GM19099 (cell line): ENCODE results near the gene ABCA12.

Source experiments
- POLR2A ChIP-seq: IDR thresholded peaks from 3 replicates; pipeline ENCODE4 v1.6.1; 2011; ENCODE audit warnings: low read depth; ENCODE audit not compliant: insufficient read length; ENCODE audit errors: extremely low read depth

Gene ABCA12

DNA sequence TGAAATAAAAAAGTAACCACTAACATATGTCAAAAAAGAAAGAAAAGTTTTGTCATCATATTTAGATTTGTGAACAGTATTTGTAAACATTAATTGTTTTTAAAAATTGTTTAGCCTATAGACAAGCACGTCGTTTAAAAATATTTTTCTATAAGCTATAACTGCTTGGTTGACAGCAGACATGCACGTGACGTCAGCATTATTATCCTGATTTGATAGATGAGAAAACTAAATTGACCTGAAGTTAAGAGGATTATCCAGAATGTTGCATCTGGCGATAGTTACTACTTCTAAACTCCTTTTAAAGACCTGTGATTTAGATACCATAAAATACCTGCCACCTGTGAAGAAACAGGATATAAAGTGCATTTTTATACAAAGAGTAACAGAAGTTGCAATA lies 172.0 kb downstream of the ABCA12 start:
- TF ChIP-seq POLR2A, result no peak

DNA sequence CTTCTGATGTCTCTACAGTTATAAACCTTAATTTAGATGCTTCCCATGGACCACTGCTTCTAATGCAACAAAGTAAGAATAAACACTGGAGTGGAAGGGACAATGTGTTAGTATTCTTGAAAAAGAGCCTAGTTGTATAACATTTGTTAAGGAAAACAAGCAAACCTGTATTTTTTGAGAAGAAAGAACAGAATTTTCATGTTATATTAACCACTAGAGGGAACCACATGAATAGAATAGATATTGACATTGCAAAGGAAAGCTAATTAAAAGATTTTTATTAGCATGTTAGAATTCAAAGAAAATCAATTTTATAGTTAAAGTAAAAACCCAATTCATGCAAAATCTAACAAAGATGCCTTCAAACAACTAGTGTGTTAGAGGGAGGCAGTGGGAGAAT lies 177.7 kb downstream of the ABCA12 start:
- no peak for TF ChIP-seq POLR2A

DNA sequence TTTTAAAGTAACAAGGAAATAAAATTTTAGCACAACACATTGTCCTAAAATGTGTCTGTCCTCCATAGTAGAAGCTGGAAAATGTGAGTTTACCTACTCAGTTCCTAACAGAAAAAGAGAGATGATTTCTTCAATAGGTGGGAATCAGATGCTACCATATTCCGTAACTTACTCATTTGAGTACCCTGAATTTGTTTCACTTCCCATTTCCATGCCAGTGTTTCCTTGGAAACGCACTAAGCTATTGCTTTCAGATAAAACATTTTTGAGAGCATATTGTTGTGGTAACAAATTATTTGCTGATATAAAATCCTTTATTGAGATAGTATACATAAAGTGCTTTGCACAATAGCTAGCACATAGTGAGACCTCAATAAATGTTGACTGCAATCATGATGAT lies 191.5 kb downstream of the ABCA12 start:
- TF ChIP-seq POLR2A, result no peak

DNA sequence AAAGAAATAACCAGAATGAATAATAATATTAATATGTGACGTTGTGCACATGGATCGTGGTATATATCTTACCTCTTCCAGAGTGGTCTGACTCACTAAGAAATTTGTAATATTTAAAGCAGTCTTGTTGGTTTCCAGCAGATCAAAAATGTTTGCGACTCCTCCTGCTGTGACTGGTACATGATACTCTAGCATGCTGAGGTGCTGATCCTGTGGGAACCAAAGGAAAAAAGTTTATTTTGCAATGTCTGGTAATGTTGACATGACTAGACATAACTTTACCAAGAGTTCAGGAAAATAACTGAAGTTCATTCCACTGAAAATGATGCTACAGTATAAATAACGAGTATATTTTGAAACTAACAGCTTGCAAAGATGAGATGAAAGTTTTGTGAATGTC lies 204.4 kb downstream of the ABCA12 start:
- no peak for TF ChIP-seq POLR2A

DNA sequence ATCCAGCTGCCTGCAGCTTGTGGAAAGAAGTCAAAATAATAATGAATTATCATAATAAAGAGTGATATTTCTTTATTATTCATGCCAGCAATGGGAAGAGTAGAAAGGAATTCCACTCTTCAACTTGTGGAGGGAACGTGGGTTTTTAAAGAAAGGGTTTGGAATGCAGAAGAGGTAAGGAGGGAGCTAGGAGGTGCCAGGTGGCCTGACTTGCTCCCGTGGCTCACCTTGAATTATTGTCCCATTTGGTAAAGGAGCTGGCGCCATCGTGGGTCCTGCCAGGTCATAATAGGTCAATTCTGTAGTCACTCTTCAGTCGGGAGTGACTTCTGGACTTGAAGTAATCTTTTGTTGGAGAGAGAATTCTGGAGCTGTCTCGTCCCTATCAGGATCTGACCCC lies 233.8 kb downstream of the ABCA12 start:
- no peak for TF ChIP-seq POLR2A

DNA sequence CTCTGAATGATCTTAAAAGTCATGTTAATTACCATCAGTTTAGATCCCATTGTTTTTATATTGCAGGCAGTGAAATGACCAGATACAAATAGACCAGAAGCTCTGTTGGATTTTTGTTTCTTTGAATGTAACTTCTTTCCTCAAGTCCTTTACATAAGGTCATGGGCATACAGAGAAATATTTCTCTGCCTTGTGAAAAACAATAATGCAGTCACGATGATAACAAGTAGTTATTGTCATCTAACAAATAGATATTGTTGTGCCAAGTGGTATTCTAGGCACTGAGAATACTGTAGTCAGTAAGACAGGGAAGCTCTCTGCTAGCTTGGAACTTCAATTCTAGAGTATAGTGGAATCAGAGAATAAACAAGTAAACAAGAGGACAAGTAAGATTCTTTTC lies 234.2 kb downstream of the ABCA12 start:
- TF ChIP-seq POLR2A, result no peak

DNA sequence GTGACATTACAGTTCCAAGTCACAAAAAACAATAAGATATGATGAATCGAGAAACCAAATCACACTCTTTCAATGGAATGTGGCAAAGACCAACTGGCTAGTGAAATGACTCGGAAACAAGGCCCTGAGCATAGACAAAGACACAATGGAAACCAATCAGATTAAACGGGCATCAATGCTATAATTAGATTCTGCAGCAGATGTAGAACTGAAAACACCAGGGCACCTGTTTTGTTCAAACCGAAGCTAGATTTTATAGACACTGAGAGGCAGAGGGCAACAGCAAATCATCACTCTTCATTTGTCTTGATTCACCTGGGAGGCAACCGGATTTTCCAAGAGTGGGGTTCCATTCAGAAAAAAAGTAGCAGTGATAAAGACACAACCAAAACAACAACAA lies 236.1 kb downstream of the ABCA12 start:
- no peak for TF ChIP-seq POLR2A

DNA sequence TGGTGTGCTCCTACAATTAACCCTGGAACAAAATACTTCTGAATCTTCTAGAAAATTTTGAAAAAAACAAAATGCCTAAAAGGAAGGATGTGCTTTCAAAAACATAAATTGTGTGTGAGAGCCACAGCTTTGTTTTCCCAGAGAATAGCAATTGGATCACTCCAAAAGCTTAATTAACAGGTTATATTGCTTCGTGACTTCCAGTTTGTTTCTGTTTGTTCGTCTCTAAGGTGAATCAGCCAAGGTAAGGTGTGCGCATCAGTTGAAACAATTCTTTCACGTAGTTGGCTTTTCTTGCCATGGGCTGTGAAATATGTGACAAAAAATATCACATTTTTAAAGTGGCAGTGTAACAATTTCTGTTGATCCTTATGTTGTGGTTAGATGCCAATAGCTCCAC lies 238.7 kb downstream of the ABCA12 start:
- TF ChIP-seq POLR2A, result no peak

DNA sequence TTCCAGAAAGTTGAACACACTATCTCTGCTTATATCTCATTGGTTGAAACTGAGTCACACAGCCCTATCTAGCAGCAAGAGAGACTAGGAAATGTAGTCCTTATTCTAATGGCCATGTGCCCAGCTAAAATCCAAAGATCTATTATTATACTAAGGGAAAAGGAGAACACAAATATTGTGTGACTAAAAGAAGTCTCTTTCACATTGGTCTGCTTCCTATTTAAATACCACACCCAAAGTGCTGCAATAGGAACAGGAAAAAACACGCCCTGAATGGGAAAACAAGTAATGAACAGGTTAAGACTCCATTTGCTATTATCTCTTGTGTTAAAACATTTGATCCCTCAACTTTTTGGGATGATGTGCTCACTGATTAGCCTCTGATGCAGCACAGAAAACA lies 242.2 kb downstream of the ABCA12 start:
- no peak for TF ChIP-seq POLR2A

DNA sequence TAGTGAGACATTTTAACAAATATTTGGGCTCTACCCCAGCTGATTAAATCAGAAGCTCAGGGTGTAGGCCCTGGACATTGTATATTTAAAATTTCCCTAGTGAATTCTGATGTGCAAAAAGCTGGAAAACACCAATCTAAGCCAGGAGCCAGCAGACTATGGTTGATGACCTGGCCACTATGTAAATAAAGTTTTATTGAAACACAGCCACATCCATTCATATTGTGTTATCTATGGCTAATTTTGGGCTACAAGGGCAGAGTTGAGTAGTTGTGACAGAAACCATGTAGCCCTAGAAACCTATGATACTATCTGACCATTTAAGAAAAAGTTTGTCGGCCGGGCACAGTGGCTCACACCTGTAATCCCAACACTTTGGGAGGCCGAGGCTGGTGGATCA lies 243.0 kb downstream of the ABCA12 start:
- no peak for TF ChIP-seq POLR2A

DNA sequence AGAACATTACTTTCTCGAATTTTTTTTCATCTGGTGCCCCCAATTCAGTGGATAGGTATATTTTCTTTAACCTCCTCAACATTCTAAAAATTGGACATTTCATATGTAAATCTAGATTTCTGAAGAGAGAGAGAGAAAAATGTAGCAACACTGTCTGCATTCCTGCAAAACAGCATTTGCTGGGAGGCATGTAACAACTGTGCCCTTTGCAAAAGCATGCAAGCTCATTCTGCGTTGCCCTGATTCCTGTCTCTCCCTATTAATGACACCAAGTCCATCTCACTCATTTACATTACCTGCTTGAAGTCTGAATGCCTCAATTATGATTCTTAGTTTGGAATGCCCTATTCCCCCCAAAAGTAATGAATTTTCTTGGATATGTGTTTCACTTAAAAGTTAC lies 249.1 kb downstream of the ABCA12 start:
- no peak for TF ChIP-seq POLR2A

DNA sequence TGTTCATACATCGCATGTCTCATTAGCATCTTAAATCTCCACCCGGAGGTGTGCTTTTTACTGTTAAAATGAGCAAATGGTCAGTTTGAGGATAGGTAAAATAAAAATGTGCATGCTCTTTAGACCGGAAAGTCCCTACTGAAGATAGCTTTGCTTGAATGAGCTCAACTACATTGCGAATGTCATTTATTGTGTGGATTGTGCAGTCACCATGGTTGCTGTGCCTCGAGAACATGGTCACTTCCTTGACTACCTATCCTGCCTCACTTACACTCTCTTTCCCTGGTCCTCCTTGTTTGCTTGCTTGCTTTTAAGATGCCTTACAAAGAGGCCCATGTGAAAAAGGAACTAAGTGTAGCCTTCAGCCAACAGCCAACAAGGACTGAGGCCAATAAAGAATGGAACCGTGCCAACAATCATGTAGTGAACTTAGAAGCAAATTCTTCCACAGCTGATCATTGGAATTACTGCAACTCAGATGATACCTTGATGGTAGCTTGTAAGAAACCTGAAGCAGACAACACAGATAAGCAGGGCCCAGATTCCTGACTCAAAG lies 256.7 kb downstream of the ABCA12 start:
- no peak for TF ChIP-seq POLR2A
